ENCODE results near the gene BRIP1.
"Not testable (repeated sequence)": the region's sequence is repeated elsewhere in the genome, so short reads cannot be mapped to it uniquely, and the experiment has no call there.

Gene BRIP1

GRCh38 chr17:61799812-61800484 lies 63.4 kb downstream of the BRIP1 start:
- no peak for DNase-seq (ENCODE audit: low spot score)

GRCh38 chr17:61797283-61797682 lies 66.0 kb downstream of the BRIP1 start:
- DNase-seq (ENCODE audit: low spot score) = no peak

GRCh38 chr17:61795546-61795945 lies 67.8 kb downstream of the BRIP1 start:
- DNase-seq (ENCODE audit: low spot score) = no peak

- DNase-seq (ENCODE audit: low spot score) = peak; percentile 7
These were observed 68.5 kb downstream of the BRIP1 start for GRCh38 chr17:61794792-61795191.

GRCh38 chr17:61794242-61794641 lies 69.1 kb downstream of the BRIP1 start:
- no peak for DNase-seq (ENCODE audit: low spot score)

- DNase-seq (ENCODE audit: low spot score) = no peak
These were observed 69.8 kb downstream of the BRIP1 start for GRCh38 chr17:61793565-61793964.

GRCh38 chr17:61789872-61790271 lies 73.5 kb downstream of the BRIP1 start:
- DNase-seq (ENCODE audit: low spot score) = no peak

GRCh38 chr17:61786088-61786487 lies 77.2 kb downstream of the BRIP1 start:
- no peak for DNase-seq (ENCODE audit: low spot score)

GRCh38 chr17:61784510-61784909 lies 78.8 kb downstream of the BRIP1 start:
- DNase-seq (ENCODE audit: low spot score) = no peak

GRCh38 chr17:61783556-61784304 lies 79.6 kb downstream of the BRIP1 start:
- no peak for DNase-seq (ENCODE audit: low spot score)

- DNase-seq (ENCODE audit: low spot score) = no peak
These were observed 80.2 kb downstream of the BRIP1 start for GRCh38 chr17:61783120-61783519.

- DNase-seq (ENCODE audit: low spot score) = no peak
These were observed 80.6 kb downstream of the BRIP1 start for GRCh38 chr17:61782683-61783082.

- no peak for DNase-seq (ENCODE audit: low spot score)
These were observed 88.0 kb downstream of the BRIP1 start for GRCh38 chr17:61775364-61775763.

GRCh38 chr17:61774724-61775123 lies 88.6 kb downstream of the BRIP1 start:
- no peak for DNase-seq (ENCODE audit: low spot score)

GRCh38 chr17:61774087-61774486 lies 89.2 kb downstream of the BRIP1 start:
- not testable (repeated sequence) for DNase-seq (ENCODE audit: low spot score)

GRCh38 chr17:61770752-61771533 lies 92.4 kb downstream of the BRIP1 start:
- no peak for DNase-seq (ENCODE audit: low spot score)

GRCh38 chr17:61770043-61770442 lies 93.3 kb downstream of the BRIP1 start:
- no peak for DNase-seq (ENCODE audit: low spot score)

- DNase-seq (ENCODE audit: low spot score) = no peak
These were observed 94.9 kb downstream of the BRIP1 start for GRCh38 chr17:61768405-61768804.

- DNase-seq (ENCODE audit: low spot score) = no peak
These were observed 96.8 kb downstream of the BRIP1 start for GRCh38 chr17:61766520-61766919.

GRCh38 chr17:61764846-61765245 lies 98.5 kb downstream of the BRIP1 start:
- no peak for DNase-seq (ENCODE audit: low spot score)

GRCh38 chr17:61761827-61762226 lies 101.5 kb downstream of the BRIP1 start:
- DNase-seq (ENCODE audit: low spot score) = no peak

GRCh38 chr17:61759362-61759761 lies 104.0 kb downstream of the BRIP1 start:
- DNase-seq (ENCODE audit: low spot score) = no peak

- DNase-seq (ENCODE audit: low spot score) = no peak
These were observed 104.9 kb downstream of the BRIP1 start for GRCh38 chr17:61758430-61758829.
